ENCODE results near the gene PTPA. TPM values are rescaled to one million over a fixed set of nuclear protein-coding genes. Genes with fewer than 3 reads are reported as not detected.

PTPA gene
- total and polyA plus RNA-seq, 2 of the 4 experiments (the other 2 are of a cell fraction) = 124 to 149 TPM

DNA sequence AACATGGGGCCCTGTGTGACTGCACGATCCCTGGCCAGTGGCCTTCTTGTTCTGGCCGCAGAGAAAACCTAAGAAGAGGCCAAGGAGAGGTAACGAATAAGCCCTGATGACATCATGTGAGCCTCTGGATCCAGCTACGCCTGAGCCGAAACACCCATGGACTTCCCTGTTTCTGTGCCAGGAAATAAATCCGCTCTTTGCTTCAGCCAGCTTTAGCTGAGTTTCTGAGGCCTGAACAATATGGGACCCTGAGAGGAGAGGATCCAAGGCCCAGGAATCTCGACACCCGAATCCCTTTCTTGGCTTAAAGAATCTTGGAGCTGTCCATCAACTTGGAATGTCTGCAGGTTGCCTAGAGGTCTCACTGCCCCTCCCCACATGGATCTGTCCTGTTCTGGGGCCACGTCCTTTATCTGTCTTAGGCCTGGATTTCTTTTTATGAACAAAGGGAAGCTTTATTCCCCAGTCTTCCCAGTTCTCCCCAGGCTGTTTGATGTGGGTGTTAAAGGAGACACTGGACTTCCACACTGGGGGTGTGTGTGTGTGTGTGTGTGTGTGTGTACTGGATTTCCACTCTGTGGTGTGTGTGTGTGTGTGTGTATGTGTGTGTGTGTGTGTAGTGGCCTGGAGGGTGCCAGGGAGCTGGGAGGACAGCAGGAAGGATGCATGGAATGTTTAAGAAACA is 53.2 kb downstream of the PTPA start:
- Histone ChIP-seq H3K79me1 (ENCODE audit: low read depth in 1 of 2, low read length in 2 of 2) (peaks cover 7 to 35% of the 10 kb centered on the region in 2 experiments), H2AFZ (replicated peaks; ENCODE audit: low read length, poor library complexity) (no peak overlapping the region), H2BK15ac (ENCODE audit: low read depth, low read length) (peak overlapping the region; percentile 36; the same call in 1 of the 3 replicates), H3K14ac (replicated peaks; ENCODE audit: low read depth, low read length) (peak overlapping the region; percentile 53; the same call in 1 of the 2 replicates), H2BK120ac (ENCODE audit: low read depth, low read length) (no peak overlapping the region; the same call in 1 of the 2 replicates), H3K4me2 (ENCODE audit: low read depth, low read length) (no peak overlapping the region), H4K20me1 (ENCODE audit: insufficient read depth, low read length) (no peaks in the 10 kb centered on the region), H2AK5ac (ENCODE audit: low read depth, low read length) (peak overlapping the region; percentile 74), H3K27ac (ENCODE audit: insufficient read depth, low read length) (peak overlapping the region; percentile 12), H2BK20ac (ENCODE audit: low read depth, low read length) (no peak overlapping the region; the same call in 1 of the 2 replicates), H4K8ac (ENCODE audit: low read depth in 2 of 2, low read length in 2 of 2) (no peak overlapping the region), H3K18ac (ENCODE audit: low read depth, low read length) (peak overlapping the region; percentile 3; the same call in 1 of the 2 replicates), H3K23ac (ENCODE audit: low read depth, low read length) (no peak overlapping the region), H3K4ac (ENCODE audit: low read depth, low read length) (peak overlapping the region; percentile 41), H2AK9ac (replicated peaks; ENCODE audit: low read depth, low read length, poor library complexity) (peak overlapping the region; percentile 33), H3K4me1 (ENCODE audit: control insufficient read depth, insufficient read depth, low read length) (peaks cover 27% of the 10 kb centered on the region), H3K9me3 (ENCODE audit: control insufficient read depth, insufficient read depth, low read length) (no peaks in the 10 kb centered on the region), H4K91ac (ENCODE audit: insufficient read depth, low read depth, low read length) (peak overlapping the region; percentile 50), H3K27me3 (ENCODE audit: control insufficient read depth, insufficient read depth, low read length) (no peaks in the 10 kb centered on the region), H4K5ac (ENCODE audit: low read depth, low read length) (no peak overlapping the region; the same call in 1 of the 2 replicates), H3K9ac (ENCODE audit: low read depth, low read length) (0 out of 2 replicates have a peak overlapping the region, but pooled peaks have one; percentile 15), H3K56ac (ENCODE audit: extremely low read depth, insufficient read depth, low read length) (no peak overlapping the region), H3K4me3 (ENCODE audit: insufficient read depth, low read depth, low read length) (no peak overlapping the region), H3K36me3 (ENCODE audit: control insufficient read depth, insufficient read depth, low read length) (peaks cover 2% of the 10 kb centered on the region; the same call in 1 of the 2 replicates), H2BK5ac (ENCODE audit: low read depth, low read length, poor library complexity, severe bottlenecking) (no peak overlapping the region), H3K9me1 (ENCODE audit: insufficient read depth, low read length) (peaks cover 24% of the 10 kb centered on the region)
- CTCF ChIA-PET = interaction anchor here (2.4 kb wide), 1 partner anchor 21 kb away, joined by 5 read pairs; no protein-coding TSS in a partner anchor
- TF ChIP-seq RFX5 (IDR thresholded peaks at IDR 0.05; ENCODE audit: low read depth, low read length) (no peak), FOS (IDR thresholded peaks at IDR 0.05; ENCODE audit: low read depth, low read length) (no peak), MAFK (IDR thresholded peaks at IDR 0.05; ENCODE audit: low read depth, low read length) (no peak), SMC3 (IDR thresholded peaks at IDR 0.05; ENCODE audit: low read depth, low read length) (no peak), NFE2L2 (IDR thresholded peaks at IDR 0.05; ENCODE audit: low read depth, low read length) (no peak), MXI1 (IDR thresholded peaks at IDR 0.05; ENCODE audit: borderline replicate concordance, low read depth, low read length) (no peak), CHD1 (IDR thresholded peaks at IDR 0.05; ENCODE audit: low read depth, low read length) (no peak)
- TF ChIP-seq, protein P1, sequence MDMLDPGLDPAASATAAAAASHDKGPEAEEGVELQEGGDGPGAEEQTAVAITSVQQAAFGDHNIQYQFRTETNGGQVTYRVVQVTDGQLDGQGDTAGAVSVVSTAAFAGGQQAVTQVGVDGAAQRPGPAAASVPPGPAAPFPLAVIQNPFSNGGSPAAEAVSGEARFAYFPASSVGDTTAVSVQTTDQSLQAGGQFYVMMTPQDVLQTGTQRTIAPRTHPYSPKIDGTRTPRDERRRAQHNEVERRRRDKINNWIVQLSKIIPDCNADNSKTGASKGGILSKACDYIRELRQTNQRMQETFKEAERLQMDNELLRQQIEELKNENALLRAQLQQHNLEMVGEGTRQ (IDR thresholded peaks at IDR 0.05; ENCODE audit: low read depth, low read length) = no peak
- TF ChIP-seq, protein P2, sequence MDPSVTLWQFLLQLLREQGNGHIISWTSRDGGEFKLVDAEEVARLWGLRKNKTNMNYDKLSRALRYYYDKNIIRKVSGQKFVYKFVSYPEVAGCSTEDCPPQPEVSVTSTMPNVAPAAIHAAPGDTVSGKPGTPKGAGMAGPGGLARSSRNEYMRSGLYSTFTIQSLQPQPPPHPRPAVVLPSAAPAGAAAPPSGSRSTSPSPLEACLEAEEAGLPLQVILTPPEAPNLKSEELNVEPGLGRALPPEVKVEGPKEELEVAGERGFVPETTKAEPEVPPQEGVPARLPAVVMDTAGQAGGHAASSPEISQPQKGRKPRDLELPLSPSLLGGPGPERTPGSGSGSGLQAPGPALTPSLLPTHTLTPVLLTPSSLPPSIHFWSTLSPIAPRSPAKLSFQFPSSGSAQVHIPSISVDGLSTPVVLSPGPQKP (IDR thresholded peaks at IDR 0.05; ENCODE audit: borderline replicate concordance, low read depth, low read length) = no peak
- POLR2A ChIA-PET (ENCODE audit: unreplicated experiment) = no interaction called here
- peak; percentile 53 for DNase-seq
- in situ Hi-C loops (cut with MboI; ENCODE audit: low sequenced_read_pairs) (no loop called here), dilution Hi-C loops (cut with HindIII; ENCODE audit: low sequenced_read_pairs, unreplicated experiment) (no loop called here), intact Hi-C loops (cut with micrococcal nuclease) (no loop called here)
- ATAC-seq (ENCODE audit: low read depth) = no peak
- no TSS peak for BruUV-seq (replicated peaks)
- 66% methylated on average over 5 of the region's 9 CpGs; no CpG with 5 or more reads in 1 of the 2 experiments for WGBS, 2 experiments (ENCODE audit: extremely low coverage in 2 of 2, insufficient read length in 1 of 2)

Measured in IMR-90 (cell line).